Testis (tissue), 3 donors: Measurements from ENCODE around the gene DCAF12. TPM values are rescaled to one million over a fixed set of nuclear protein-coding genes. Genes with fewer than 3 reads are reported as not detected.
"Not testable (repeated sequence)": the region's sequence is repeated elsewhere in the genome, so short reads cannot be mapped to it uniquely, and the experiment has no call there.

Experiments used
- DNase-seq: peaks from one replicate; pipeline ENCODE4 v3.0.0-alpha.2; 2019
- H3K27ac ChIP-seq, 2 donors: fragments of 200-600 bp; sonication (generic); one replicate each; pipeline ENCODE4 v1.5.1; 2019
- H3K27me3 ChIP-seq: fragments of 200-600 bp; sonication (generic); one replicate; pipeline ENCODE4 v1.5.1; 2019
- H3K36me3 ChIP-seq: fragments of 200-600 bp; sonication (generic); one replicate; pipeline ENCODE4 v1.5.1; 2017; ENCODE audit warnings: low read depth; ENCODE audit errors: missing control alignments
- H3K4me1 ChIP-seq: fragments of 200-600 bp; sonication (generic); one replicate; pipeline ENCODE4 v1.5.1; 2019
- H3K4me3 ChIP-seq, 2 donors: fragments of 200-600 bp; sonication (generic); one replicate each; pipeline ENCODE4 v1.5.1; 2017 to 2019
- H3K9me3 ChIP-seq: fragments of 200-600 bp; sonication (generic); one replicate; pipeline ENCODE4 v1.5.1; 2017
- POLR2A ChIP-seq: fragments of 450-650 bp; IDR thresholded peaks from one replicate; pipeline ENCODE4 v1.6.1; 2017; ENCODE audit warnings: antibody characterized with exemption, mild to moderate bottlenecking, moderate library complexity
- WGBS, 2 donors: methylation state at CpG; one replicate each; pipeline ENCODE4 v1.1.5; 2018; 5-methylcytosine and 5-hydroxymethylcytosine counted together
- intact Hi-C: fragments of 100-400 bp; cut with DNase I; formaldehyde crosslinking; loops from one replicate; pipeline ENCODE4 v1.15.1; 2023; ENCODE audit warnings: low total_unique reads
- polyA plus RNA-seq: library from polyadenylated mRNA; stranded (reverse); fragments of 350-450 nt; fragmentation: Illumina TruSeq; extraction: RNeasy Lipid Tissue Mini Kit (QIAGEN cat#74804); gene quantifications from one replicate; pipeline ENCODE4 v1.2.3, GENCODE V29; 2014; ENCODE audit warnings: low read depth, low replicate concordance; ENCODE audit not compliant: insufficient read depth
- total RNA-seq, 2 donors: library from RNA; depleted of rRNA; stranded (reverse); fragments of >200 nt; gene quantifications; one replicate each; pipeline ENCODE4 v1.2.3, GENCODE V29; 2016
- TF ChIP-seq, protein P1 (sequence below), 3 experiments: fragments of 450-650 bp in 2 of 3; fragments of 200-600 bp in 1 of 3; sonication (generic) in 1 of 3; IDR thresholded peaks; one replicate each; pipeline ENCODE4 v1.5.1; 2016 to 2019; ENCODE audit warnings: antibody characterized with exemption in 3 of 3, mild to moderate bottlenecking in 2 of 3, moderate library complexity in 1 of 3

The DCAF12 gene
- total and polyA plus RNA-seq, 3 donors from 2014 or later = 99.3 to 169 (median 120) TPM

DNA sequence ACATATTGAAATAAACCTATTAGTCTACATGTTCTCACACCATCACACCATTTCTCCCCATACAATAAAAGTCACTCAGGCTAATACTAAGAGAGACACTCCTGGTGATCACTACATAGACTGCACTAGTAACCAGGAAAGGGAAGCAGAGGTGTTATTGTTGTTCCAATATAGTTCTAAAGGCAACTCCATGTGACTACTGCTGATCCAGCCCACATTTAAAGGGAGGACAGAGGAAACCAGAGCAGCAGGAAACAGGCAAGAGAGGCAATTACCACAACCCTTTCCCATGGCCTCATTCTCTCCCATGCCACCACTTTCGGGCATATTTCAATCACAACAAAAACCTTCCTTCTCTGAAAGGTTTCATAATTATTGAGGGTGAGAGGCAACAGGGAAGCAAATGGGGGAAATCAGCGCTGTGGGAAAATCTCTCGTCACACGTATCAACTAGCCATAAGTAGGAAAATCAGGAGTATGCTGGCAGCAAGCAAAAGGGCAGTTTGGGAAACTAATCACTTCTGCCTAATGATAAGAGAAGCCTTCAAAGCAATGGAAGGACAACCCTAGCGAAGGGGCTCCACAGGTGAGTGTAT lies 79.6 kb downstream of the DCAF12 start:
- Histone ChIP-seq H3K4me3 (no peak overlapping the region), H3K4me1 (peaks cover 20% of the 10 kb centered on the region), H3K27me3 (no peaks in the 10 kb centered on the region), H3K36me3 (no peaks in the 10 kb centered on the region), H3K27ac (no peak overlapping the region), H3K9me3 (no peaks in the 10 kb centered on the region)
- 39 to 50% methylated on average over 5 of the region's 5 CpGs for WGBS, 2 donors
- DNase-seq = no peak
- TF ChIP-seq, protein P1, sequence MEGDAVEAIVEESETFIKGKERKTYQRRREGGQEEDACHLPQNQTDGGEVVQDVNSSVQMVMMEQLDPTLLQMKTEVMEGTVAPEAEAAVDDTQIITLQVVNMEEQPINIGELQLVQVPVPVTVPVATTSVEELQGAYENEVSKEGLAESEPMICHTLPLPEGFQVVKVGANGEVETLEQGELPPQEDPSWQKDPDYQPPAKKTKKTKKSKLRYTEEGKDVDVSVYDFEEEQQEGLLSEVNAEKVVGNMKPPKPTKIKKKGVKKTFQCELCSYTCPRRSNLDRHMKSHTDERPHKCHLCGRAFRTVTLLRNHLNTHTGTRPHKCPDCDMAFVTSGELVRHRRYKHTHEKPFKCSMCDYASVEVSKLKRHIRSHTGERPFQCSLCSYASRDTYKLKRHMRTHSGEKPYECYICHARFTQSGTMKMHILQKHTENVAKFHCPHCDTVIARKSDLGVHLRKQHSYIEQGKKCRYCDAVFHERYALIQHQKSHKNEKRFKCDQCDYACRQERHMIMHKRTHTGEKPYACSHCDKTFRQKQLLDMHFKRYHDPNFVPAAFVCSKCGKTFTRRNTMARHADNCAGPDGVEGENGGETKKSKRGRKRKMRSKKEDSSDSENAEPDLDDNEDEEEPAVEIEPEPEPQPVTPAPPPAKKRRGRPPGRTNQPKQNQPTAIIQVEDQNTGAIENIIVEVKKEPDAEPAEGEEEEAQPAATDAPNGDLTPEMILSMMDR (IDR thresholded peaks at IDR 0.05) = no peak
- intact Hi-C loops = no loop called here

DNA sequence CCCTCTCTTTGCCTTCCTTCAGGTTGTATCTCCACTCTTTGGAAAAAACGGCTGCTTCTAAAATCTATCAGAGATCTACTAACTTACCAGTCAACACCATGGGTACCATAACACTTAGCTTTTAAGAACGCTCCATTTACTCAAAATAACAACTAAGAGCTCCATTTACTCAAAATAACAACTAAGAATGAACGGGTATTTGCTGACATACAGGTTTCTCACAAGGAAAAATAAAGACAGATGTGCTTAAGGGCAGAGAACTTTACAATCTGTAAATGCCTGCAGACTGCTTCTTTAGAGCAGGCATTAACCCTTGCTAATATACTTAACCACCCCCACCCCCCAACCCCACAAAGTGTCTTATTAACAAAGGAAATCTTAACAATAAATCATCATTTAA lies 80.6 kb downstream of the DCAF12 start:
- Histone ChIP-seq H3K27ac (no peak overlapping the region), H3K27me3 (no peaks in the 10 kb centered on the region), H3K36me3 (no peaks in the 10 kb centered on the region), H3K9me3 (no peaks in the 10 kb centered on the region), H3K4me3 (no peak overlapping the region), H3K4me1 (peaks cover 20% of the 10 kb centered on the region)
- no peak for DNase-seq
- no peak for TF ChIP-seq POLR2A
- TF ChIP-seq, protein P1 (IDR thresholded peaks at IDR 0.05) = no peak
- intact Hi-C loops = no loop called here
- WGBS, 2 donors = 45 to 46% methylated on average over 3 of the region's 3 CpGs

DNA sequence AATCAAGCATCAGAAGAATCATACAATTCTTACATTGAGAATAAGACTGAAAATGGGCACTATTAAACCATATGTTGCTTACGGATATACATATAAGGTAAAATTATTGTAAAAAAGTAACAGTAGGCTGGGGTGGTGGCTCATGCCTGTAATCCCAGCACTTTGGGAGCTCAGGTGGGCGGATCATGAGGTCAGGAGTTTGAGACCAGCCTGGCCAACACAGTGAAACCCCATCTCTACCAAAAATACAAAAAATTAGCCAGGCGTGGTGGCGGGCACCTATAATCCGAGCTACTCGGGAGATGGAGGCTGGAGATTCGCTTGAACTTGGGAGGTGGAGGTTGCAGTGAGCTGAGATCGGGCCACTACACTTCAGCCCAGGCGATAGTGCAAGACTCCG lies 84.4 kb downstream of the DCAF12 start:
- H3K27me3 ChIP-seq, H3K4me1 ChIP-seq, H3K4me3 ChIP-seq, DNase-seq, H3K36me3 ChIP-seq, intact Hi-C loops, H3K9me3 ChIP-seq, H3K27ac ChIP-seq: not testable (repeated sequence)
- 91 to 96% methylated on average over 9 to 10 of the region's 10 CpGs for WGBS, 2 donors

DNA sequence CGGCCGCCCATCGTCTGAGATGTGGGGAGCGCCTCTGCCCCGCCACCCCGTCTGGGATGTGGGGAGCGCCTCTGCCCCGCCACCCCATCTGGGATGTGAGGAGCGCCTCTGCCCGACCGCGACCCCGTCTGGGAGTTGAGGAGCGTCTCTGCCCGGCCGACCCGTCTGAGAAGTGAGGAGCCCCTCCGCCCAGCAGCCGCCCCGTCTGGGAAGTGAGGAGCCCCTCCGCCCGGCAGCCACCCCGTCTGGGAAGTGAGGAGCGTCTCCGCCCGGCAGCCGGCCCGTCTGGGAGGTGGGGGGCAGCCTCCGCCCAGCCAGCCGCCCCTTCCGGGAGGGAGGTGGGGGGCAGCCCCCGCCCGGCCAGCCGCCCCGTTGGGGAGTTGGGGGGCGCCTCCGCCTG lies 87.6 kb downstream of the DCAF12 start:
- H3K9me3 ChIP-seq, intact Hi-C loops, H3K4me3 ChIP-seq, H3K27me3 ChIP-seq, H3K4me1 ChIP-seq, H3K27ac ChIP-seq, H3K36me3 ChIP-seq, DNase-seq: not testable (repeated sequence)
- 92% methylated on average over 2 to 25 of the region's 37 CpGs for WGBS, 2 donors

DNA sequence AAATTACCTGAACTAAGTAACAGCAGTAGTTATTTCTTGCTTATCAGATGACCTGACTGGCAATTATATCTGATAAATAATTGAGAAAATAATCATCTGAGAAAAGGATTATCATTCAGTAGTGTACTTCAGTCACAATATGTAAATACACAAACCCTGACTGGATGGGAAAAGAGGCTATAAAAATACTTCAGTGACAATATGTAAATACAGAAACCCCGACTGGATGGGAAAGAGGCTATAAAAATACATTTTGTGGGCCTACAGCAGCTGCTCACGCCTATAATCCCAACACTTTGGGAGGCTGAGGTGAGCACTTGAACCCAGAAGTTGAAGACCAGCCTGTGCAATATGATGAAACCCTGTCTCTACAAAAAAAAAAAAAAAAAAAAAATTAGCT lies 88.9 kb downstream of the DCAF12 start:
- 82 to 86% methylated on average over 2 of the region's 2 CpGs for WGBS, 2 donors
- H3K4me1 ChIP-seq = no peaks in the 10 kb centered on the region
- DNase-seq = no peak
- H3K36me3 ChIP-seq = no peaks in the 10 kb centered on the region
- no peak overlapping the region for H3K4me3 ChIP-seq
- H3K27ac ChIP-seq = no peak overlapping the region
- no peaks in the 10 kb centered on the region for H3K9me3 ChIP-seq
- intact Hi-C loops = no loop called here
- TF ChIP-seq POLR2A = no peak
- TF ChIP-seq, protein P1 (IDR thresholded peaks at IDR 0.05) = no peak
- no peaks in the 10 kb centered on the region for H3K27me3 ChIP-seq

DNA sequence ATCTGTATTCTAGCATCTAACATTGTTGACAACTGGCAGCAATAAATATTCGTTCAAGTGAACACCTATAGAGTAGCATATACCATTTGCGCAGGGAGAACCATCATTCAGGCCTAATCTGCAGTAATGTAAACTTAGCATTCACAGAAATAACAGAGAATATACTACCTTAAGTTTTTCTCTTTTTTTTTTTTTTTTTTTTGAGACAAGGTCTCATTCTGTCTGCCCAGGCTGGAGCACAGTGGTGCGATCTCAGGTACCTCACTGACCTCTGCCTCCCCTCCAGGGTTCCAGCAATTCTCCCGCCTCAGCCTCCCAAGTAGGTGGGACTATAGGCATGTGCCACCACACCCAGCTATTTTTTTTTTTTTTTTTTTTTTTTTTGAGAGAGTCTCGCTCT lies 89.9 kb downstream of the DCAF12 start:
- WGBS, 2 donors = 94 to 95% methylated on average over 5 of the region's 5 CpGs

More for the DNA sequence above, 89.9 kb downstream of the DCAF12 start:
- DNase-seq = no peak
- Histone ChIP-seq H3K9me3 (no peaks in the 10 kb centered on the region), H3K27me3 (no peaks in the 10 kb centered on the region), H3K36me3 (no peaks in the 10 kb centered on the region), H3K4me1 (no peaks in the 10 kb centered on the region), H3K27ac (no peak overlapping the region), H3K4me3 (no peak overlapping the region)
- no peak for TF ChIP-seq POLR2A
- TF ChIP-seq, protein P1 (IDR thresholded peaks at IDR 0.05) = no peak
- intact Hi-C loops = no loop called here
